ENCODE results near the gene RAPGEF4. TPM values are rescaled to one million over a fixed set of nuclear protein-coding genes. Genes with fewer than 3 reads are reported as not detected.
A peak's percentile ranks its signal among the peaks of the same experiment; 100 is the strongest.

Gene RAPGEF4
- total and polyA plus RNA-seq, 3 experiments from 2014 or later = not detected

DNA sequence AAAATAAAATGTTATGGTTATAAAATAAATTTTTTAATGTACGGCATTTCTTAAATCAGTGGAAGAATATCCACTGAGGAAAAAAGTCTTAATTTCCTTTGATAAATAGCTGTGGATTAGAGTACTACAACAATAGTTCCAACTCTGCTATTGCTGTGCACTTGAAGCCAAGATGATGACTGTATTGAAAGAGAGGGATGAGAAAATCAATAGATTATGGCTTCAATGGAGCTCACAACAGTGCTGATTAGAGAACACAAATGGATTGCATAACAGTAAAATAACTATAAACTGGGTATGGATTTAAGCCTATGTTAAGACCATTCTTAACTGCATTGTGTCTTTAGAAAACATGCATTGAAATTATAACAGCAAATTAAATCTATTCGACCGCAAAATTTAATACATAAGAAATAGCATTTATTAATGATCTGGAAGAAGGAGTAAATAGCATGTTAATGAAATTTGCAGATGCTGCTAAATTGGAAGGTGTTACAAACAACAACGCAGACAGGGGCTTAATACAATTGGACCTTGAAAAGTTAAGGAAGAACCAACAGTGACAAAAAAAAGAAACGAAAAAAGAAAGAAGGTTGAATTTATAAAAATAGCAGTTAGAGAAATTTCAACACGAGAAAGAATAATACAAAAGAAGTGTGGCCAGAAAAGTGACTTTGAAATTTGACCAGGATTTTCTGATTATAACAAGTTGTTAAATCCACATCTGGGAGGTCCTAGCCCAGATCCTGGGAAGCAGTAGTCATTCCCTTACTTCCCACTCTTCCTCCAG lies 331.4 kb downstream of the RAPGEF4 start:
- Mint-ChIP-seq H3K4me1 (no peaks in the 10 kb centered on the region), H3K36me3 (no peaks in the 10 kb centered on the region), H3K4me3 (no peak overlapping the region), H3K27me3 (peaks cover 0 to 27% of the 10 kb centered on the region in 2 donors), H3K27ac (no peak overlapping the region), H3K9me3 (no peaks in the 10 kb centered on the region)
- ChIA-PET CTCF (no interaction called here), POLR2A (no interaction called here)
- H3K4me3 ChIP-seq (ENCODE audit: low read length) = no peak overlapping the region
- H3K27ac ChIP-seq (ENCODE audit: low read depth, low read length) = no peak overlapping the region
- no peak for DNase-seq
- H3K9me3 ChIP-seq (ENCODE audit: low read length) = no peaks in the 10 kb centered on the region
- no peaks in the 10 kb centered on the region for H3K36me3 ChIP-seq (ENCODE audit: insufficient read depth, low read length)
- no peaks in the 10 kb centered on the region for H3K27me3 ChIP-seq (ENCODE audit: insufficient read depth, low read length, poor library complexity, severe bottlenecking)
- no peaks in the 10 kb centered on the region for H3K4me1 ChIP-seq (ENCODE audit: insufficient read depth, low read length)

DNA sequence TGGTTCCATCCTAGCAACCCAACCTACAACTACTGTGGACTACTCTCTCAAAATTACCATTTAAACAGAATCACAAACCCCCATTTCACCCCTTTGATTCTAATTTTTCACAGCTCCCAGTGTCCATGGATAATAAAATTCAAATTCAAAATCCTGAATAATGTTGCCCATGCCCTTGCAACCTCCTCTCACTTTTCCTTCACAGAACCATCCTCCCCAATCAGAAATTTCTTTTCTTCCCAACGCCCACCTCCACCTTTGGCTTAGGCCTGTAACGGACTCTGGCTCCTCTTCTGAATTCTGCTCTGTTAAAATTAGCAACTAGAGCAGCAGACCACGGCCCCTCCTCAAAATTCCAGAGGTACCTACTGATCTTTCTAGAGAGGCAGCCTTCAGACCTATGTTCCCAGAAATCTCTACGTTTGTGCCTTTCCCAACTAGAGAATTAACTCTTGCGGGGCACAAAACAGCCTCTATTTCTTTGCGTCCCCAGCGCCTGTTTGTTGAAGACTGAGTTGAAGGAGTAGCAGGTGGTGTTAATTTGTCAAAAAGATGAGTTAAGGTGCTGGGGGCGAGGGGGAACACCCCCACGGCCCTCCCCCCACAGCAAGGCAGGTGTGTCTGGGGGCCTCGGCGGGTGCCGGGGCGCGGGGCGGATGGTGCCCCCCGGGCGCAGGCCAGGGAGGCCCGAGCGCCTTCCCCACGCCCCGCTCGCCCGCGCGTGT lies 339.6 kb downstream of the RAPGEF4 start:
- Mint-ChIP-seq H3K9me3 (no peaks in the 10 kb centered on the region), H3K27ac (peak overlapping the region in 1 of 8 donors; percentile 44), H3K4me1 (peaks cover 8 to 28% (median 9%) of the 10 kb centered on the region in 3 donors), H3K36me3 (no peaks in the 10 kb centered on the region), H3K4me3 (peak overlapping the region; percentile 60 to 87 (median 79)), H3K27me3 (peaks cover 11 to 21% of the 10 kb centered on the region in 2 donors)
- CTCF ChIA-PET = no interaction called here
- H3K27me3 ChIP-seq (ENCODE audit: insufficient read depth, low read length, poor library complexity, severe bottlenecking) = no peaks in the 10 kb centered on the region
- H3K4me3 ChIP-seq (ENCODE audit: low read length) = peak overlapping the region; percentile 25
- H3K9me3 ChIP-seq (ENCODE audit: low read length) = no peaks in the 10 kb centered on the region
- DNase-seq = no peak
- POLR2A ChIA-PET = no interaction called here
- H3K36me3 ChIP-seq (ENCODE audit: insufficient read depth, low read length) = no peaks in the 10 kb centered on the region
- H3K27ac ChIP-seq (ENCODE audit: low read depth, low read length) = no peak overlapping the region
- no peaks in the 10 kb centered on the region for H3K4me1 ChIP-seq (ENCODE audit: insufficient read depth, low read length)

DNA sequence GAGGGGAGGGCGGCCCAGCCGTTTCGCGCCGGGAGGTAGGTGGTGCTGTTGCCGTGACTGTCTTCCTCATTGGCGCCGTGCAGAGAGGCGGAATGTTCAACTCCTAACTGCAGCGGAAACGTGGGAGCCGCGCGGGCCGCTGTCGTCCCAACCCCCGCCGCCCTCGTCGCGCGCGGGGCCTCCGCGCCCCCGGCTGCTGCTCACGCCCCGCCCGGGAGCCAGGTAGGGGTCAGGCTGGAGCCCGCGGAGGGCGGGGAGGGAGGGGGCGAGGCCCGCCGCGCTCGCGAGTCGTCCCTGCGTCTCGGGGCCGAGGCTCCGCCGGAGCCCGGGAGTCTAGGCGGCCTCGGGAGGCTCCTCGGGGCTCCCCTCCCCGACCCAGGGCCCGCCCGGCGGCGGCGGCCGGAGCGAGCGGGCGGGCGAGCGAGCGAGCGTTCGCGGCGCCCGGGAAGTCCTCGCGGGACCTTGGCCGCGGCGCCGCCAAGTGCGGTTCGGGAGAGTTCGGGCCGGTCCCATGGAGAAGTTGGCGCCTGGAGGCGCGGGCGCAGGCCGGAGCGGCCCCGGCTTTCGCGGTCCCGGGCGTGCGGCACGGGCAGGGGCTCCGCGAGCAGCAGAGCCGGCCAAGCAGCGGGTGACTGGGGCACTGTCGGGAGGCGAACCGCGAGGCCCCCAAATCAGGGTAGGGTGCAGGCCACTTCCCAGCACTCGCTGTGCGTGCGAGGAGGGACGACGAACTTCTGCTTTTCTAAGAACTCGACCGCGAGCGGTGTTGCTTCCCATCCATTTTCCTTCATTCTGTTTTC lies 340.3 kb downstream of the RAPGEF4 start, which contains the start of gene MAP3K20:
TSS of gene MAP3K20 (plus strand) at position 66 of the 800 bp plus-strand sequence. CDS start 15,186 bp downstream, outside the sequence.
- H3K4me3 ChIP-seq (ENCODE audit: low read length) = peak within 1 kb of the TSS; percentile 60
- peak within 1 kb of the TSS; percentile 77 to 94 (median 88) for H3K4me3 Mint-ChIP-seq
- peak within 1 kb of the TSS; percentile 62 for H3K27ac ChIP-seq (ENCODE audit: low read depth, low read length)
- no peaks in the 10 kb centered on the region for H3K36me3 ChIP-seq (ENCODE audit: insufficient read depth, low read length)
- H3K9me3 ChIP-seq (ENCODE audit: low read length) = no peaks in the 10 kb centered on the region
- H3K4me1 Mint-ChIP-seq = peaks cover 8 to 28% (median 9%) of the 10 kb centered on the region in 3 donors
- H3K27me3 ChIP-seq (ENCODE audit: insufficient read depth, low read length, poor library complexity, severe bottlenecking) = no peaks in the 10 kb centered on the region
- POLR2A ChIA-PET = no interaction called here
- H3K9me3 Mint-ChIP-seq = no peaks in the 10 kb centered on the region
- CTCF ChIA-PET = no interaction called here
- peak in 4 of 5 donors; percentile 31 to 68 (median 39) for DNase-seq
- H3K4me1 ChIP-seq (ENCODE audit: insufficient read depth, low read length) = no peaks in the 10 kb centered on the region
- no peaks in the 10 kb centered on the region for H3K36me3 Mint-ChIP-seq
- peaks cover 11 to 22% of the 10 kb centered on the region in 2 donors for H3K27me3 Mint-ChIP-seq
- H3K27ac Mint-ChIP-seq = peak within 1 kb of the TSS in 4 of 8 donors; percentile 18 to 80 (median 42)

DNA sequence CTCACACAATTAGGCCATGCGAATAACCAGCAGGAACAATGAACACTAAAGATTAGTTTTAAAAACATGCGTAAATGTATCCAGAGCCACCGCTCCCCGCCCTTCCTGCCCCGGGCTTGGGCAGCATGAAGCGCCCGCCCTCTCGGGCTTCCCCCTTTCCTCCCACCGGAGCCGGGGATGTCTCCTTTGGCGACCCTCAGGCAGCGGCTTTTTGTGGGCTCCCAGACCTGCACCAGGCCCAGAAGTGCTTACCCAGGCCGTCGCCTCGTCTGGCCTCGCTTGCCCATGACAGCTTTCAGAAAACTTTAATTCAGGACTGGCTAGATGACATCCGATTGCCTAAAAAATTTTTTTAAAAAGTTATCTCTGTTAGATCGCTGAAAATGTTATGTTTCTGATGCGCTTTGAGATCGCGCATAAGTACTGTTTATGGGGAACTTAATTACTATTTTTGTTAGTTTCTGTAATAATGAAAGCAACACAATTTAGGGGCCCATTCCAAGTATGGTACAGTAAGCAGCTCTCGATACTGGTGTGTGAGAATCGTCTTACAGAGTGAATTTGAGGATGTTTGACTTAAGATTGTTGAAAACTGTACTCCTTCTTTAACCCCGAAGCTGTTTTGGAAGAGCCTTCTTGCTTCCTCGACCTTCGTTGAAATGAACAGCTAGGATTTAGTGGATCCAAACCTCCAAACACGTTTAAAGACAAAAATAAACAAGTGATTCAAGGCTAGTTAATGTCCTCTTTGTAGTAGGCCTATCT lies 341.1 kb downstream of the RAPGEF4 start:
- H3K9me3 Mint-ChIP-seq = no peaks in the 10 kb centered on the region
- peaks cover 11 to 22% of the 10 kb centered on the region in 2 donors for H3K27me3 Mint-ChIP-seq
- no peaks in the 10 kb centered on the region for H3K27me3 ChIP-seq (ENCODE audit: insufficient read depth, low read length, poor library complexity, severe bottlenecking)
- H3K27ac ChIP-seq (ENCODE audit: low read depth, low read length) = peak overlapping the region; percentile 62
- H3K36me3 Mint-ChIP-seq = no peaks in the 10 kb centered on the region
- CTCF ChIA-PET = no interaction called here
- POLR2A ChIA-PET = interaction anchor here (0.7 kb wide), 1 partner anchor 36 kb away, joined by 16 read pairs; no protein-coding TSS in a partner anchor
- no peaks in the 10 kb centered on the region for H3K4me1 ChIP-seq (ENCODE audit: insufficient read depth, low read length)
- no peaks in the 10 kb centered on the region for H3K36me3 ChIP-seq (ENCODE audit: insufficient read depth, low read length)
- H3K4me3 ChIP-seq (ENCODE audit: low read length) = peak overlapping the region; percentile 60
- H3K27ac Mint-ChIP-seq = peak overlapping the region in 2 of 8 donors; percentile 18 to 80
- no peaks in the 10 kb centered on the region for H3K9me3 ChIP-seq (ENCODE audit: low read length)
- peak in 3 of 5 donors; percentile 2 to 46 (median 3) for DNase-seq
- peaks cover 8 to 28% (median 9%) of the 10 kb centered on the region in 3 donors for H3K4me1 Mint-ChIP-seq
- H3K4me3 Mint-ChIP-seq = peak overlapping the region; percentile 77 to 94 (median 88)

DNA sequence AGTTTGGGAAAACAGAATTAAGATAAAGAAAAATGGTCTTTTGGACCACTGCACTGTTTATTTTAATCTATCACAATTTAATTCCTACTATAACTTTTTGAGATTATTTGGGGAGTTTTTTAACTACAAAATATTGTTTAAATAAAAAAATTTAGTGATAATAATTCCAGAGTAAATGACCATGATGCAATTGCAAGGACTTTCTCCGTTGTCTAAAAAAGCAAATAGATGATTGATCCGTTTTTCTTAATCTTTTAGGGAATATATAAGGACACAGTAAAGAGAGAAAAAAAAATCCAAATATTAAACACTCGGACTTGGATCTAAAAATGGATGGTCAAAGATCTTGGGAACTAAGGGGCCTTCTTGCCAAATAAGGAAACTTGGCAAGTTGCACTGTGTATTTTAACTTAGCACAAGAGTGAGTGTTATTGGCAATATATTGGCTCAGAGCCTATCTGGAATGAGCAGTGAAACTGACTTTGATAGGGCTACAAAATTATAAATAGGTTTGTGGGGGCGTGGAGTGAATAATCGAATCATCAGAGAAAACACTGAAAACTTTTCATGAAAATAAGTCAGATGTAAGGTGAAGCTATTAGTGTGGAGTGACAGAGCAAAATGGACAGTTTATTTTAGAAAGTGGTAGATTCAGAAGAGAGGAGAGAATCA lies 342.0 kb downstream of the RAPGEF4 start:
- no peaks in the 10 kb centered on the region for H3K36me3 ChIP-seq (ENCODE audit: insufficient read depth, low read length)
- H3K4me3 ChIP-seq (ENCODE audit: low read length) = no peak overlapping the region
- POLR2A ChIA-PET = no interaction called here
- Mint-ChIP-seq H3K4me1 (peaks cover 8 to 28% (median 9%) of the 10 kb centered on the region in 3 donors), H3K9me3 (no peaks in the 10 kb centered on the region), H3K27ac (no peak overlapping the region), H3K4me3 (peak overlapping the region; percentile 77 to 94 (median 88)), H3K36me3 (no peaks in the 10 kb centered on the region), H3K27me3 (peaks cover 11 to 19% of the 10 kb centered on the region in 2 donors)
- no peaks in the 10 kb centered on the region for H3K27me3 ChIP-seq (ENCODE audit: insufficient read depth, low read length, poor library complexity, severe bottlenecking)
- peak overlapping the region; percentile 62 for H3K27ac ChIP-seq (ENCODE audit: low read depth, low read length)
- no peaks in the 10 kb centered on the region for H3K4me1 ChIP-seq (ENCODE audit: insufficient read depth, low read length)
- CTCF ChIA-PET = interaction anchor here (0.8 kb wide), 1 partner anchor 37 kb away, joined by 3 read pairs; no protein-coding TSS in a partner anchor
- no peak for DNase-seq
- no peaks in the 10 kb centered on the region for H3K9me3 ChIP-seq (ENCODE audit: low read length)

DNA sequence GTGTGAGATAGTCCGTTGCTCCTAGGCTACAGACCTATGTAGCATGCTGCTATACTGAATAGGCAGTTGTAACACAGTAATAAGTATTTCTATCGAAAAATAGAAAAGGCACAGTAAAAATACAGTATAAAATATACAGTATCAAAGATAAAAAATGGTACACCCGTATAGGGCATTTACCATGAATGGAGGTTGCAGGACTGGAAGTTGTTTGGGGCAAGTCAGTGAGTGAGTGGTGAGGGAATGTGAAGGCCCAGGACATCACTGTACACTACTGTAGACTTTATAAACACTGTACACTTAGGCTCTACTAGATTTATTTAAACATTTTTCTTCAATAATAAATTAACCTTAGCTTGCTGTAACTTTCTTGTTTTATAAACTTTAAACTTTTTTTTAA lies 343.5 kb downstream of the RAPGEF4 start:
- Mint-ChIP-seq H3K4me1 (peaks cover 8 to 28% (median 9%) of the 10 kb centered on the region in 3 donors), H3K36me3 (no peaks in the 10 kb centered on the region), H3K4me3 (no peak overlapping the region), H3K27ac (no peak overlapping the region), H3K27me3 (peaks cover 11 to 19% of the 10 kb centered on the region in 2 donors), H3K9me3 (no peaks in the 10 kb centered on the region)
- POLR2A ChIA-PET = no interaction called here
- no peaks in the 10 kb centered on the region for H3K4me1 ChIP-seq (ENCODE audit: insufficient read depth, low read length)
- no peak overlapping the region for H3K4me3 ChIP-seq (ENCODE audit: low read length)
- no peaks in the 10 kb centered on the region for H3K9me3 ChIP-seq (ENCODE audit: low read length)
- H3K27me3 ChIP-seq (ENCODE audit: insufficient read depth, low read length, poor library complexity, severe bottlenecking) = no peaks in the 10 kb centered on the region
- CTCF ChIA-PET = interaction anchor here (0.6 kb wide), 1 partner anchor 131 kb away, joined by 3 read pairs; no protein-coding TSS in a partner anchor
- no peaks in the 10 kb centered on the region for H3K36me3 ChIP-seq (ENCODE audit: insufficient read depth, low read length)
- no peak for DNase-seq
- H3K27ac ChIP-seq (ENCODE audit: low read depth, low read length) = no peak overlapping the region
